ENCODE data around the gene PDE3B.
"Not testable (repeated sequence)": the region's sequence is repeated elsewhere in the genome, so short reads cannot be mapped to it uniquely, and the experiment has no call there.

Gene PDE3B

GRCh38 chr11:14643697-14644225 is at the start of gene PDE3B:
Gene PDE3B (plus strand): TSS chr11:14643804. CDS start chr11:14644076, 272 bp downstream.
- peak; percentile 74 for DNase-seq (ENCODE audit: low spot score)

- DNase-seq (ENCODE audit: low spot score), result not testable (repeated sequence)
Measured at GRCh38 chr11:14595261-14595660, 48.3 kb upstream of the PDE3B start.

- no peak for DNase-seq (ENCODE audit: low spot score)
Measured at GRCh38 chr11:14607713-14608112, 35.9 kb upstream of the PDE3B start.

GRCh38 chr11:14609902-14610301 is 33.7 kb upstream of the PDE3B start:
- DNase-seq (ENCODE audit: low spot score), result no peak

GRCh38 chr11:14611939-14612338 is 31.7 kb upstream of the PDE3B start:
- DNase-seq (ENCODE audit: low spot score), result no peak

GRCh38 chr11:14612694-14613093 is 30.9 kb upstream of the PDE3B start:
- no peak for DNase-seq (ENCODE audit: low spot score)

GRCh38 chr11:14614091-14614622 is 29.4 kb upstream of the PDE3B start:
- DNase-seq (ENCODE audit: low spot score), result no peak

GRCh38 chr11:14617241-14618027 is 26.2 kb upstream of the PDE3B start:
- DNase-seq (ENCODE audit: low spot score), result no peak

GRCh38 chr11:14618060-14618459 is 25.5 kb upstream of the PDE3B start:
- no peak for DNase-seq (ENCODE audit: low spot score)

- no peak for DNase-seq (ENCODE audit: low spot score)
Measured at GRCh38 chr11:14619603-14620531, 23.7 kb upstream of the PDE3B start.

GRCh38 chr11:14622223-14622954 is 21.2 kb upstream of the PDE3B start:
- DNase-seq (ENCODE audit: low spot score), result no peak

GRCh38 chr11:14623036-14623435 is 20.6 kb upstream of the PDE3B start:
- DNase-seq (ENCODE audit: low spot score), result no peak

GRCh38 chr11:14625586-14626205 is 17.9 kb upstream of the PDE3B start:
- DNase-seq (ENCODE audit: low spot score), result no peak

GRCh38 chr11:14626650-14627049 is 17.0 kb upstream of the PDE3B start:
- DNase-seq (ENCODE audit: low spot score), result no peak

- DNase-seq (ENCODE audit: low spot score), result not testable (repeated sequence)
Measured at GRCh38 chr11:14633506-14634224, 9.9 kb upstream of the PDE3B start.

- no peak for DNase-seq (ENCODE audit: low spot score)
Measured at GRCh38 chr11:14634813-14635212, 8.8 kb upstream of the PDE3B start.

- DNase-seq (ENCODE audit: low spot score), result no peak
Measured at GRCh38 chr11:14635546-14635945, 8.1 kb upstream of the PDE3B start.

GRCh38 chr11:14636119-14636518 is 7.5 kb upstream of the PDE3B start:
- DNase-seq (ENCODE audit: low spot score), result no peak

- no peak for DNase-seq (ENCODE audit: low spot score)
Measured at GRCh38 chr11:14637868-14638409, 5.7 kb upstream of the PDE3B start.

GRCh38 chr11:14638561-14638960 is 5.0 kb upstream of the PDE3B start:
- no peak for DNase-seq (ENCODE audit: low spot score)
